Endometrial microvascular endothelial cells (primary cell): Measurements from ENCODE around the gene POLR2L. TPM values are rescaled to one million over a fixed set of nuclear protein-coding genes. Genes with fewer than 3 reads are reported as not detected.

Source experiments
- in situ Hi-C: cut with HindIII; loops from 2 replicates; pipeline ENCODE4 v1.10.0; 2017; ENCODE audit warnings: low sequenced_read_pairs, low pct_unique_long_range_greater_than_20kb; ENCODE audit errors: inconsistent ontology term
- total RNA-seq: library from RNA; depleted of rRNA; stranded (reverse); fragments of >200 nt; gene quantifications from one replicate; pipeline ENCODE4 v1.2.3, GENCODE V29; 2015; ENCODE audit errors: inconsistent ontology term

Gene POLR2L
- total RNA-seq, 1 donor from 2014 or later: 315 TPM

DNA sequence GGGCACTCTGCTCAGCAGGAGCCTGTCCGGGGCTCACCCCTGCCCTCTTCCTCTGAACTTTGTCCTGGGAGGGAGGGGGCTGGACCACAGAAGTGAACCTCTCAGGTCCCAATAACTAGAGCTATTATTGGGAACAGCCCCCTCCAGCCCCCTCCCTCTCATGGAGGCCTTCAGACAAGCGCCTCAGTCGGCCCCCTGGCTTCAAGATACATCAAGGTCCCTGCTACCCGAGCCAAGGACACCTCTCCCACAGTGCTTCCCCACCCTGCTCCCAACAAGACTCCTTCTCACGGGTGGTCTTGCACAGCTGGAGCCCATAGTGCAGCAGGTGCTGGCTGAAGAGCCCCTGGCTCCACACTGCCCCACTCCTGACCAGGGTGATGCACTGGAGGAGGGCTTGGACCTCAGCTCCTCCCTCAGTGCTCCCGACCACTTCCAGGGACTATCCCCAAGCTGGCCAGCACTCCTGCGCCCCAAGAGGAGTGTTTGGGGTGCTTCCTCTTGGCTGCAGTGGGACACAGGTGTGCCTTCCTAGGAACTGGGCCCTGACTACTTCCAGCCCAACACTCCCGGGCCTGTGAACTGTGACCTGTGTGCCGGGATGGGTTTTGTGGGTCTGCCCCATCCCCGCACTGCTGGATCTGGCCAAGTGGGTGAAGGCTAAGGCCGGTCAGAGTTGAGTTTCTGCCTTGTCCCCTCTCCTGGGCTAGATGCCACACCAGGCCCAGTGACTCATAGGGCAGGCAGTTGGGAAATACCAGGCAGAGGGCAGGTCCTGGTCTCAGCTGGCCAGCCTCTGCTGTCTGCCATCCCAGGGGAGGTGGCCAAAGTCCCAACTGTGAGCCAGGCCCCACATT is 21.4 kb downstream of the POLR2L start:
- in situ Hi-C loops: no loop called here

DNA sequence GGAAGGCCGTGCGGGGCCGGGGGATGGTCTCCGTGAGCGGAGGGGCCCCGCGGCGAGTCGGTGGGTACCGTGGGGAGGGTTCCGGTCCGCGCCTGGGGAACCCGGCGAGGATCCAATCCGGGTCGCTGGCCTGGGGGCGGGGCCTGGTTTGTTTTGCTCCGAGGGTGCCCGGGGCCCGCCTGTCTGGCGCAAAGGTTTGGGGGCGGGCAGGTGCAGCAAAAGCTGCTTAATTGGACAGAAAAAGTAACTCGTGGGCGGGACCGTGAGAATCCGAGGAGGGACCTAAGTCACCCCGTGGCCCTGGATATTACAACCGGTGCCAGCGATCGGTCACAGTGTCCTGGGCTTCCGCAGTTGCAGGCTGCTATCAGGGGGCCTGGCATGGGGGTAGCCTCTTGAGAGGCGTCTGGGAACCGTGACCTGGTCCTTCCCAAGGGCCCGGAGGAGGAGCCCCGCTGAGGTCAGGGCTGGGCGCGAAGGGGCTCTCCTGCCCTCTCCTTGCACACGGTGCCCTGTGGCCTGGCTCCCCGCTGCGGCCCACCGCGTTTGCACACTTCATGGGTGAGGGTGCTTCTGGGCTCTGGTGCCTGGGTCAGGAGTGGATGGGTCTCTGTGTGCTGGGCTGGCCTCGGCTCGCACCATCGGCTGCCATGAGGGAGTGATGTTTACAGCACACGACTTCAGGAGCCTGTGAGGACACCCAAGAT is 22.2 kb downstream of the POLR2L start:
- in situ Hi-C loops: no loop called here

DNA sequence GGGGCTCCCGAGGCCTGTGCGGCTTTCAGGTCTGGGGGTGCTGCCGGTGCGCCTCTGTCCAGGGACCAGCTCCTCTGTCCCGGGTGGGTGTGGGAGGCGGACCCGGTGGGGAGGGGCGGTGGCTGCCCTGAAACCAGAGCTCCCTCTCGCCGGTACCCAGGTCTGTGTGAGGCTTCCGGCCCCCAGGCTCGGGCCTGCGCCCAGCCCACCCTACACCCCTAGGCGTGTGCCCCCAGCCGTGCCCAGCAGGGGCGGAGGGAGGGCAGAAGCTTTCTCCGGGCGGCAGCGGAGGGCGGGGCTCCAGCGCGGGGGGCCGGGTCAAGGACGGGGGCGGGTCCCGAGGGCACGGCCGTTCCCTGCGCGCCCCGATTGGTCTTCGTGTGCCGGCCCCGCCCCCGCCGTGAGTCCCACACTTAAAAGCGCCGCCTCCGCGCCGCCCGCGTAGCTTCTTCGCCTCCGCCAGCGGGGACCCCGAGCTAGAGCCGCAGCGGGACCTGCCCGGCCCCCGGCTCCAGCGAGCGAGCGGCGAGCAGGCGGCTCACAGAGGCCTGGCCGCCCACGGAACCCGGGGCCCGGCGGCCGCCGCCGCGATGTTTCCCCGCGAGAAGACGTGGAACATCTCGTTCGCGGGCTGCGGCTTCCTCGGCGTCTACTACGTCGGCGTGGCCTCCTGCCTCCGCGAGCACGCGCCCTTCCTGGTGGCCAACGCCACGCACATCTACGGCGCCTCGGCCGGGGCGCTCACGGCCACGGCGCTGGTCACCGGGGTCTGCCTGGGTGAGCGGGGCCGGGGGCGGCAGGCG is 23.0 kb downstream of the POLR2L start:
- in situ Hi-C loops: no loop called here

DNA sequence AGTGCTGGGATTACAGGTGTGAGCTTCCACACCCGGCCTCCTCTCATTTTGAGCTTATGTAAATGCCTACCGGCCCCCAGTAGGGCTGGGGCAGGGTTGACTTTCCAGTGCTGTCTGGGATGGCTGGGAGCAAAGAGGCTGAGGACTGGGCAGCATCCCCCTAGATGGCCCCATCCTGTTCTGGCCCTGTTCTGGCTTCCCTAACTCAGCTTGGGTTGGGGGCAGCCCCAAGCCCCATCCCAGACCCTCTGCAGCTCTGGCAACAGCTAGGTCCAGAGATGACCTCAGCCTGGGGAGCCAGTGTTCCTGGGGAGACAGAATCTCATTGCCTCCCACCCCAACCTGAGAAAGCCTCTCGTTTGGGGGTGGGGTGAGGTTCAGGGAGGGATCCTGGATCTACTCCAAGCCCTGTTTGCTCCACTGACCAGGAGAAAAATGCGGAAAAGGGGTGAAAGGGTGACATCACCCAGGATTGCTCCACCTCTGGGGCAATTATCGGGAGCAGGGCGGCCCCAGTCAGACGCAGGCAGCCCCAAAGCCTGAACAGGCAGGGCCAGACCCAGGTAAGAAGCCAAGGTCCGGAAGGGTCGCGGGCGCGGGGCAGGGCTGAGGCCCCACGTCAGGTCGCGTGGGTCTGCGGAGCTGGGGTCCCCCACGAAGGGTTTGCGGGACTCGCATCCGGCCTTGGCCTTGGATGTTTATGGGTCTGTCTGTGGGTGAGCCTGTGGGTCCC is 23.8 kb downstream of the POLR2L start, which contains the start of gene PNPLA2:
PNPLA2 (plus strand) TSS at position 519 of the 733 bp plus-strand sequence. CDS start 805 bp downstream, outside the sequence.
- in situ Hi-C loops: no loop called here

DNA sequence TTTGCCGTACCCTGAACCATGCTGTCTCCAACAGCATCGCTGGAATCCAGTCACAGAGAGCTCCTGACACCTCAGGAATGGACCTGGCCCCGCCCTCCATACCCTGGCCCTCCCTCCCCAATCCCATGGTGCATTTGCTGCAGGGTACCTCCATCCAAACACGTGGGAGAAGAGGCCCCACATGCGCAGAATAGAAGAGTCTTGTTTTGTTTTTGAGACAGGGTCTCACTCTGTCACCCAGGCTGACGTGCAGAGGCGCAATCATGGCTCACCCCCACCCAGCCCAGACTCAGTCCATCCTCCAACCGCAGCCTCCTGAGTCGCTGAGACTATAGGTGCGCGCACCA is 25.9 kb downstream of the POLR2L start:
- in situ Hi-C loops: no loop called here

DNA sequence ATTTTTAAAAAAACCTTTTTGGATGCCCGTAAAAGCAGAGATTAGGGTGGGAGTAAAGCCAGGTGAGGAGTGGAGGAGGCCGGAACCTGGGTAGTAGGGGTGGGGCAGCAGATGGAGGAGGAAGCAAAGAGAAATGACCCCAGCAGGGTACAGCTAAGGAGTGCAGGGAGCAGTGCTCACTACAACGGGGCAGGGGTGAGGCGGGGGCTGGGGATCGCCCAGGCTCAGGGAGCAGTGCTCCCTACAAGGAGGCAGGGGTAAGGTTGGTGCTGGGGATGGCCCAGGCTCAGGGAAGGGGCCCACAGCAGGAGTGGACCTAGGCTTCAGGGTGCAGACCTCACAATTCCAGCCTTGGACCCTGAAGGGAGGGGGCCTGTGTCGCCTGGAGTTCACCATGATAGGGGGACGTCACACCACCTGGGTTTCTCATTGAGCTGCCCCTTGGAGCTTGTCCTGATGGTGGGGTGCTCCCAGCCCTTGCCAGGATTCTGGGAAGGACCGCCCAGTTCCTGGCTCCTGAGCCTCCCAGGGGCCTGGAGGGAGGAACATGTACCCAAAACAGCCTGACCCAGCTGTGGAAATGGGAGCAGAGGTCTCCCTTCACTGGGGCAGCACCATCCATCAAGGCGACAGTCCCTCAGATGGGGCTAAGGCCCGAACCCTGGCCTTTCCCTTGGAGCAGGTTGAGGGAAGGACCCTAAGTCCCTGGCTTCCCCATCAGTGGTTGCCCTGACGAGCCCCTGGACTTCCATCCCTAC is 26.5 kb downstream of the POLR2L start:
- in situ Hi-C loops: no loop called here

DNA sequence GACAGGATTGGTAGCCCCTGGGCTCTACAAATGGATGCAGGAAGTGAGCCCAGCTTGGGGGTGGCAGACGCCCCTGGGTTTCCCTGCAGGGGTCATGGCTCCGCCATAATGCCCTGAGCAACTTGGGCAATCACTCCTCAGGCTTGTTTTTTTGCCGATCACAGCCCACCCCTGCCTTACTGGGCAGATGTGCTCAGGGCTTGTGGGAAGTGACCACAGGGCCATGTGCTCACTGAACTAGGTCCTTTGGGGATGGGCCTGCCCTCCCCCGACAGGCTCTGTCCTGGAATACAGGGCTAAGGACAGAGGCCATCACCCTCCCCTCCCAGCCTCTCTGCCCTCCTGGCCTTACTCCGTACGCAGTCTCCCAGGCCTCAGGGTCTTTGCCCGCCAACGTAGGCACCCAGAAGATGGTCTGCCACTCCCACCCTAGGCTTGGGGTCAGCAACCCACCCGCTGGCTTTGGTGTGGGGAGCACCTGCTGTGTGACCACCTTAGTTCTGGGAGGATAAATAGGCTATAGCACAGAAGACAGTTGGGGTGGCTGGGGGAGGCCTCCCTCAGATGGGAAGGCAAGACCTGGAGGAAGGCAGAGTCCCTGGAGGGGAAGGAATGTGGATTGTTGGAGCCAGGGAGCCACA is 28.8 kb downstream of the POLR2L start:
- in situ Hi-C loops: no loop called here

DNA sequence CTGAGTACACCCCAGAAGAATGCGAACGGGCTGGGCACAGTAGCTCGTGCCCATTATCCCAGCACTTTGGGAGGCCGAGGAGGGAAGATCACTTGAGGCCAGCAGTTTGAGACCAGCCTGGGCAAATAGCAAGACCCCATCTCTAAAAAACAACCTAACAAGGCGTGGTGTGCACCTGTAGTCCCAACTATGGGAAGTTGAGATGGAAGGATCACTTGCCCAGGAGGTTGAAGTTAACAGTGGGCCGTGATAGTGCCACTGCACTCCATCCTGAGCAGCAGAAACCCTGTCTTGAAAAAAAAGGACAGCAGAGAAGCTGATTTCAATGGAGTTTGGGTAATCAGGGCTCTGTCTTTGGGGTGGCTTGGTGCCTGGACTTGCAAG is 29.3 kb downstream of the POLR2L start:
- in situ Hi-C loops: no loop called here

DNA sequence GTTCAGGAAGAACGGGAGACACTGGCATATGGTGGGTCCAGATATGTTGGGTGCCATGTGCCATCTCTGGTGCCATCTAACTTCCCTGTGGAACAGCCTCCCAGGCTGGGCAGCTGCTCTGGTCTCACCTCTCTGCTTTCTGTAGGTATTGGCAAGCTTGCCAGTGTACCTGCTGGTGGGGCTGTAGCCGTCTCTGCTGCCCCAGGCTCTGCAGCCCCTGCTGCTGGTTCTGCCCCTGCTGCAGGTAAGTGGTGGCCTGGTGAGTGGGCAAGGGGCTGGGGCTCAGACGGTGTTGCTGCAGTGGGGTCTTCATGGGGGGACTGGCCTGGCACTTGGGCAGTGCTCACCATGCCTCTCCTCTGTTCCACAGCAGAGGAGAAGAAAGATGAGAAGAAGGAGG is 29.9 kb downstream of the POLR2L start:
- in situ Hi-C loops: no loop called here

DNA sequence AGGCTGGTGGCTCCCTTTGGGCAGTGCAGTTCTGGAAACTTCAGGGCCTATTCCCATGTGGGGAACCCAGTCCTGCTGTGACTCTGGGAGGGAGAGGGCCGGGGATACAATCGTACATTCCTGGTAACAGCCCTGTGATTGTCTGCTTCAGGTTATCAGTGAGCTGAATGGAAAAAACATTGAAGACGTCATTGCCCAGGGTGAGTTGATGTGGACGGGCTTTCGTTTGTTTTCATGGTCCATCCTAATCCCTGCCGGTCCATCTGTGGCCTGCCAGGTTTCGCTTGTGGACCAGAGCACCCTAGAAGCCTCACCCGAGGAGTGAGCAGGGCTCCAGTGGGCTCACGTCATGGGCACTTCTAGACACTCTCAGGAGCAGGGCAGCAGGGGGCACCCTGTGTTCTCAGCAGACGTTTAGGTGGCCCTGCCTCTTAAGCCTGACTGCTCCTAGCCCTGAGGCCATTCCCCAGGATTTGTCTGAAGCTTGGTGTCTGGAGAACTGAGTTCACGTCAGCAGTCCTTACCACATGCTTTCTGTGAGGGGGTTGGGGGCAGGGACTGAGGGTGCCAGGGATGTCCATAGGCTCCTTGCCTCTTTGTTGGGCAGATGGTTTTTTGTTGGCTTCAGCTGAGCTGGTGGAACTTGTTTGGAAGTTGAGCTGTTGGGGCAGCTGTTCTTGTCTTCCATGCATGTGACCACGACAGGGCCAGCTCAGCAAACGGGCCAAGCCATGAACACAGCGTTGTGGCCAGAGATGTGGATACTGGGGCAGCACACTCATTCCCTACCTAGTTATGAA is 30.7 kb downstream of the POLR2L start:
- in situ Hi-C loops: no loop called here

DNA sequence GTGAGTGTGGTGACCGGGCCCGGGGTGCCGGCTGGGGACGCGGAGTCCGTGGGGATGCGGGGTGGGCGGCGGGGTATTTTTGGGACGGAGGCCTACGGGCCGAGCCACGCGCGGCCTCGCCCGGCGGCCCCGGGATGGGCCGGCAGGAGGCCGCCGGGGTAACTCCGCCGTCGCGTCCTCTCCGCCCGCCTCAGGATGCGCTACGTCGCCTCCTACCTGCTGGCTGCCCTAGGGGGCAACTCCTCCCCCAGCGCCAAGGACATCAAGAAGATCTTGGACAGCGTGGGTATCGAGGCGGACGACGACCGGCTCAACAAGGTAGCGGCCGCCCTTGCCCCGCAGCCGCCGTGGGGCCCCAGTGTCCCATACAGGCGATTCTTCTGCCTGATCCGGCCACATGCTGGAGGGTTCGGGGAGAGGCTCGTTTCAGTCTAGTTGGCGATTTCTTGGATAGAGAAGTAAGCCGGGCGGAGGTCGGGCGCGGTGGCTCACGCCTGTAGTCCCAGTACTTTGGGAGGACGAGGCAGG is 32.2 kb downstream of the POLR2L start:
- in situ Hi-C loops: no loop called here

DNA sequence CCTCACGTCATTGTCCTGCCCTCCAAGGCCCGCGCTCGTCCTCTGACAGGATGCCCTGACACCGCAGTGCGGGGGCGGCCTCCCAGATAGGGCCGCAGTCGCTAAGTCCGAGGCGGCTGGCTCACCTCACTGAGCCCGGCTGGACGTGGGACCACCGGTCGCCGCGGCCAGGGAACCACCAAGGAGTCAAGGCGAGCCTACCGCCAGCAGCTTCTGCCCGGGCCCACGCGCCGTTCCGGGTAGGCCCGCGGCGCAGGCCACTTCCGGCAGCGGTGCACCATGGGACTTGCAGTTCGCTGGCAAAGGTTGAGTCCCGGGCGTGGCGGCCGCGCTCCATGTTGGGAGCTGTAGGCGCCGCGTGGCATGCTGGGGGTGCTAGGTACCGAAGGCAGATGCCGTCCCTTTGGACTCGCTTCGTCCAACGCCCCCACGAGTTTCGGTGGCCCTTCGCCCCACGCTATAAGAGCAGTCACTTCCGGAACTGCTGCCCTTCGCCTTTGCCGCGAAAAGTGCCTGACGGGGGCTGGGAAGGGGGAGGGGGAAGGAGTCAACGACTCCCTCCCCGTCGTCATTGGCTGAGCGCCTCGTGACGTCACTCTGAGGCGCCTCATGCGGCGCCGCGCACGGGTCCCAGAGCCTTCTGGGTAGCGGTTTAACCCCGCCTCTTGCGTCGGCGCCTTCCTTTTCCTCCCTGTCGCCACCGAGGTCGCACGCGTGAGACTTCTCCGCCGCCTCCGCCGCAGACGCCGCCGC is 32.9 kb downstream of the POLR2L start, which contains the start of gene RPLP2:
RPLP2 (plus strand) TSS at position 681 of the 753 bp plus-strand sequence. CDS start 268 bp downstream, outside the sequence.
- in situ Hi-C loops: no loop called here

DNA sequence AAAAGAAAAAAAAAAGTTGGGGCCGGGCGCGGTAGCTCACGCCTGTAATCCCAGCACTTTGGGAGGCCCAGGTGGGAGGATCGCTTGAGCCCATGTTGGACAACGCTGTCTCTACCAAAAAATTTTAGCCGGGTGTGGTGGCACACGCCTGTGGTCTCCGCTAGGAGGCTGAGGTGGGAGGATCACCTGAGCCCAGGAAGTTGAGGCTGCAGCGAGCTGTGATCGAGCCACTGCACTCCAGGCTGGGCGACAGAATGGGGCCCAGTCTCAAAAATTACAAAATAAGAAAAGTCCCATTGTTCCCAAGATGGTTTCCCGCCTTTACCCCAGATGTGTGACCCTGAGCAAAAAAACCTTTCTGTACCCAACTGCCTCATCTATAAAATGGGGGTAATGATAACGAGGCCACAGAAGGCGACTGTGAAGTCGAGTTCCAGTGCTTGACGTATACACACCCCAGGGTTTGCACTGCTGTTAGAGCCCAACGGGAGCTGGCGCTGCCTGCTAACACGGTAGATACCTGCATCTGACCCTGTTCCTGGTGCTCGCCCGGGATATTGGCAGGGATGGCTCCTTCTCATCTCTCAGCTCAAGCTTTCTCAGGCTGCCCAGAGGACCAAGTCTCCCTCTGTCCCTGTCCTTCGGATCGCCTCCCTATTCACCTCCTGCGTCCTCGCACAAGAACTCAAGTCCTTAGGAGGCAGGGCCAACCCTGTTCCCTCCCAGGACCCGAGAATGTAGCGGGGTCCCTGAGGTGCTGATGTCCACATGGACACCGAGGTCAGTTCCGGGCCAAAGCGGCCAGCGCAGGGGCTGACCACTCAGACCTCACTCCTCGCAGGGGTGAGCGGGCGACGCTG is 33.7 kb downstream of the POLR2L start:
- in situ Hi-C loops: no loop called here

DNA sequence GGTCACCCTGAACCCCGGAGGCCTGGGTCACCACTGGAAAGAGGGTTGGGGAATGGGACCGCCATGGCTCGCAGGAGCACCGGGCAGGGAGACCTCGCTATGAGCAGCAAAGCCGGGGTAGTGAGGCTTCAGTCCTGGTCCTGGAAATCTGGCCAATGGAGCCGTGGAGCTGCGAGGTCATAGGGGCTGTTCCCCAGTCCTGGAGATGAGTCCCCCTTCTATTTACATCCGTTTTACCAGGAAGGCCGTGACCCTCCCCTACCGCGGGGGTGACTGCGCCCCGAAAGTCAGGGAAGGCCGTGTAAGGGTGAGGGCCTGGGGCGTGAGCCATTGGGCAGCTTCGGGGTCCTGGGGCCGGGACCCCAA is 37.7 kb downstream of the POLR2L start:
- in situ Hi-C loops: no loop called here
